Stimulated activated CD4-positive, alpha-beta T cell treated with anti-CD3 and anti-CD28 coated beads, Interleukin-12 subunit alpha, Interleukin-12 subunit beta, amount 100 ng/mL, for 4 hours (primary cell): ENCODE data around the gene ESYT2.
"Not testable (repeated sequence)": the region's sequence is repeated elsewhere in the genome, so short reads cannot be mapped to it uniquely, and the experiment has no call there.

ENCODE experiments used
- DNase-seq: peaks from one replicate; pipeline ENCODE4 v3.0.0-alpha.2; 2020

ESYT2 gene

DNA sequence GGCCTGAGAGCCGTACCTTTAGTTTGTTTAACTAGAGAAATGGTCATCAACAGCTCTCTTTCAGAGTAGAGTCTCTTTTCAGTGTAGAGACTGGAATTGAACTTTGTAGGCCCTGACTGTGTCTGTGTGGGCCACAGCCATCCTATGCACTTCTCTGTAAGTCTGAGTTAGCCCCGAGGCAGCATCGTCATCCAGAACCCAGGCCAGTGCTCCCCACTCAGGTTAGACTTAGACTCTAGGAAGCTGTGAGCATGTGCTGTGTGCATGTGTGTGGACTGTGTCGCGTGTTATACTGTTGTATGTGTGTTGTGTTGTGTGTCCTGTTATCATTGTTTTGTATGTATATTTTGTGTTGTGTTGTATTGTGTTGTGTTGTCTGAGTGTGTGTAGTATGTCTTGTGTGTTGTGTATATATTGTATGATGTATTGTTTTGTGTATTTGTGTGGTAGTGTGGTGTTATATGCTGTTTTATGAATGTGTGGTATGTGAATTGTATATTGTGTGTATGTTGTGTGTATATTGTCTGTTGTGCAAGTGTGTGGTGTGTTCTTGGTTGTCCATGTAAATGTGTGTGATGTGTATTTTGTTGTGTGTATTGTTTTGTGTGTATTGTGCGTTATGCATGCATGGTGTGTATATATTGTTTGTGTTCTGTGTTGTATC is 106.6 kb downstream of the ESYT2 start:
- DNase-seq = no peak

DNA sequence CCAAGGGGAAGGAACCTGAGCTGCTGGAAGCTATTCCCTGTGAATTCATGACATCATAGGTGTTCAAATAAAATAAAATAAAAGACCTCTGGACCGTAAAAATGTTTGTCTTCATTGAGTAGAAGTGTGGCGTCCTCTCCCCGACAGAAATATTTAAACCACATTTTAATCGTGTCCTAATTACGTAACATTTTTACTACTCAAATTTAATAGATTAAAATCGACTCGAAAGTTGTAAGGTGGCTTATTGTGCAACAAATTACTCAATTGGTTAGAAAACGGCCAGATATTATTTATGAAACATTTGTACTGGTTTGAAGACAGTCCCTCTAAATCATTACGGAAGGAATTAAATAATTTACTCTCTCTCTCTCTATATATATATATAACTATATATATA is 109.2 kb downstream of the ESYT2 start:
- DNase-seq = no peak

DNA sequence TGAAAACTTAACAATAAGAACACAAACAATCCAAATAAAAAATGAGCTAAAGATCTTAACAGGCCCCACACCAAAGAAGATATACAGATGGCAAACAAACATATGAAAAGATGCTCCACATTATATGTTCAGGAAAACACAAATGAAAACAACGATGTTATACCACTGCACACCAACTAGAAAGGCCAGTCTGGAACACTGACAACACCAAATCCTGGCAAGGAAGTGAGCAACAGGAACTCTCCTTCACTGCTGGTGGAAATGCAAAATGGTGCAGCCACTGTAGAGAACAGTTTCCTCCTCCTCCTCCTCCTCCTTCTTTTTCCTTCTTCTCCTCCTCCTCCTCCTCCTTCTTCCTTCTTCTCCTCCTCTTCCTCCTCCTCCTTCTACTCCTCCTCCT is 112.5 kb downstream of the ESYT2 start:
- DNase-seq = no peak

DNA sequence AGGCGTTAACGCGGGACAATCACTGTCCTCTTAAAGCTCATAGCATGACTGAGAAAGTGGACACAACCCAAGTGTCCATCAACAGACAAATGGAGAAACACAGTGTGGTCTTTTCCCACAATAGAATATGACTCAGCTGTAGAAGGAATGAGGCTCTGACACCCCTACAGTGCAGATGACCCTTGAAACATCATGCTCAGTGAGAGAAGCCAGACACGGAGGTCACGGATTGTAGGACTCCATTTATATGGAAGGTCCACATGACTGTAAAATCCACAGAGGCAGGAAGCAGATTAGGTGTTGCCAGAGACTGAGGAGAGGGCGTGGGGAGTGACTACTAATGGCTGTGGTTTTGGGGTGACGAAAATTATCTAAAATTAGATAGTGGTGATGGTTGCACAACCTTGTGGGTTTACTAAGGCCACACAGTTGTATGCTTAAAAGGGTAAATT is 118.6 kb downstream of the ESYT2 start:
- no peak for DNase-seq

DNA sequence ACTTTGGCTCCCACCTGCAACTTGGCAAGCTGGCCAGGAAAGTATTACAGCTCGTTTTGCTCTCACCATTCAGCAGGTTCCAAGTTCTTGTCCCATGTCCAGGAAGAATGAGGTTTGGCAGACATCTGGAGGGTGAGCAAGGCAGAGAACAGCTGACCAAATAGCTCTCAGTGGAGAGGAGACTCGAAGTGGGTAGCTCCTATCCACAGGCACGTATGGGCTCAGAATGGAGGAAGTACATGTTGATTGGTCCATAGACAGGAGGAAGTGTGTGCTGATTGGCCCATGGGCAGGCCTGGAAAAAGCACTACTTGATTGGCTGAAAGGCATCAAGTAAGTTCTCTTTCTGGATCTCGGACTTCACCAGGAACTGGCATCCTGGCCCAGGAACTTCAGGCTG is 121.7 kb downstream of the ESYT2 start:
- no peak for DNase-seq

DNA sequence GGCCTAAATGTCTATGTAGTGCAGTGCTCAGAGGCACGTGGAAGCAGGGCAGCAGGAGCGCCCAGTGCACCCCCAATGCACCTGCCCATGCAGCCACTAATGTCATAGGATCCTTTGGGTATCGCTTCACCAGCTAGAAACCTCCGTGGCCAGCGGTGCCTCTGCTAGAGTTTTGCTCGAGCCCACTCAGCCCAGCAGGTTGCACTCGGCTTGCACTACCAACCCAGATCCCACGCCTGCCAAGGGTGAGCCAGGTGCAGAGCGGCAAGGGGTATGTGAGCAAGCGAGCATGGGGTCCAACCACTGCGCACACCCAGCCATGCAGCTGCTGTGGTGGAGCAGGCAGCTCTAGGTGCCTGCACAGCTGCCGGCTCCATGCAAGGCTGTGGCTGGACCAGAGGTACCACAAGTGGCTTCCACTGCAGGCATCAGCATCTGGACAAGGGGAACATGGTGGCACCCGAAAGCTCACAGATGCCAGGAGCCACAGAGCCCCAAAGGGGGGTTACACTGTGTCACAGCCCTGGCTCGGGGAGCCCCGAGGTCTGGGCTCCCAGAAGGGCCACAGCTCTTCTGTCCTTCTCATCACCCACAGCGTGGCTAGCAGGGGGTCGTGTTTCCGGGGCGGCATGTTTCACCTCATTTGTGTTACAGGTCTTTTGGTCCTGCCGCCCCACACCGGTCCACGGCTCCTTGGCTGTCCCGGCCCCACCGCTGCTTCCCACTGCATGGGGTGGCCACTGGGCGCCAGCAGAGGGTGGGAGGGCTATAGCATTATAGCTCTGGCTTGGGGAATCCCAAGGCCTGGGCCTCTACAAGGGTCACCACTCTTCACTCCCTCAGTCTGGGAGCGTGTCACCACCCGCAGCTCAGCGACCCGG is 122.4 kb downstream of the ESYT2 start:
- DNase-seq = no peak

DNA sequence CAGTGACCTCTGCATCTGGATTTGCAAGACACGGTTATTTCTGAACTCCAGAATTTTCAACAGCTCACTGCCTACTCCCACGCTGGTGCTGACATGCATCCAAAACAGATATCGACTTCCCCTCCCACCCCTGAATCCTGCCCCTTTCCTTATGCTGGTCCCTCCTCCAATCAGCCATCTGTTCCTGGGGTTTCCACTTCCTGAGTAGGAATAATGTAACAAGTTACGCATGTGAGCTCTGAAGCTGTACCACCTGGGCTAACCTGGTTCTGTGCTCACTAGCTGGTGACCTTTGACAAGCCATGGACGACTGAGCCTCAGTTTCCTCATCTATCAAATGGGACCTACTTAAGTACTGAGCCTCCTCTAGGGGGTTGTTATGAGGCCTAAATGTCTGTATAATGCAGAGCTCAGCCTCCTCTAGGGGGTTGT is 123.0 kb downstream of the ESYT2 start:
- no peak for DNase-seq

DNA sequence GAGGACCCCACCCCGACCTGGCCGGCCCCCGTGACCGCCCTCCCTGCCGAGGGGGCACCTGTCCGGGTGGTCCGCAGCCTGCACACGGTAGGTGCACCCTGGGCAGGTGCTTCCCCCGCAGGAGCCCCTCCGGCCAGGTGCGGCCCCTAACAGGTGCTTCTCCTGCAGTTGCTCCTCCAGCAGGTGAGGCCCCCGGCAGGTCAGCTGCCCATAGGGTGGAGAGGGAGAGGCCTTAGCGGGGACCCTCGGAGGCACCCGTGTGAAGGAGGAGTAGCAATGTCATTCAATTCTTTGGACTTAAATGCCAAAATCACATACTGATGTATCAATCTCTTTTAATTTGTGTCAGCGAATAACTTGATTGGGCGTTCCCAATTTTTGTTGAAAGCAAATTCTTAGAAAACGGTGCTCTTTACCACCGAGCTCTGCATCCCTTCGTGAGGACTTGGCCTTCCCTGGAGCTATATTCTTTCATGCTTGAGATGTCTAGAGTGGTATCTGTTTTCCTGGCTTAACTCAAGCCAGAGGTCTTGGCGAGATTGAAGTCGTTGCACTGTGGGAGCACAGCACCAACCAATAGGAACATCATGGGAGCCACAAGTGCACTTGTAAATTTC is 124.0 kb downstream of the ESYT2 start:
- no peak for DNase-seq

DNA sequence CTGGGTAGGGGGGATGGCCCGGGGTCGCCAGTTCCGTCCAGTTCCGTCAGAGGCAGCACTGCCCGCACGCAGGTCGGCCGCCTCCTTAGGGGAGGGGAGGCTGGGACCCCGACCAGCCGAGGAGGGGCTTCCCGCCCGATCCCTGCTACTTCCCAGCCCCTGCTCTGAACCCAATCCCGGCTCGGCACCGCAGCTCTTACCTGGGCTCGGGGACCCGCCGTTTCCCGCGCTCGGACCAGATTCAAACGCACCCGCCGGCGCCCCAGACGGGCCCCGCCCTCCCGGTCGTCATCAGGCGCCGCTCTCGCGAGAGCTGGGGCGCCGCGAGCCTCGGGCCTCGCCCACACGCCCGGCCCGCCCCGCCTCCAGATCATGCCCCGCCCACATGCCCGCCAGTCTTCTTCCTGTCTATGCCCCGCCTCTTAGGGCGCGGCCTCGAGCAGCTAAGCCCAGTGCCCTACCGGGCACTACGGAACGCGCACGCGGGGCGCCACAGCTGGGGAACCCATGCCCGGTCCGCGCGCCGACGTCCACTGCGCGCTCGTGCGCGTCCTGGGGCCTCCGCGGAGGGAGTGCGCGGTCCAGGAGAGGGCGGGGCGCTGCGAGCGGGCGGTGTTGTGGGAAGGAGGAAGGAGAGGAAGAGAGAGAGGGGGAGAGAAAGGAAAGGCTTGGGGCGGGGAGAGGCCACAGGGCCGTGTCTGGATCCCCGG is 124.6 kb downstream of the ESYT2 start, which contains the start of gene NCAPG2:
Gene NCAPG2, minus strand, starts transcription at position 281 of the 710 bp plus-strand sequence. CDS start 2,905 bp downstream, outside the sequence.
- DNase-seq = peak; percentile 98

DNA sequence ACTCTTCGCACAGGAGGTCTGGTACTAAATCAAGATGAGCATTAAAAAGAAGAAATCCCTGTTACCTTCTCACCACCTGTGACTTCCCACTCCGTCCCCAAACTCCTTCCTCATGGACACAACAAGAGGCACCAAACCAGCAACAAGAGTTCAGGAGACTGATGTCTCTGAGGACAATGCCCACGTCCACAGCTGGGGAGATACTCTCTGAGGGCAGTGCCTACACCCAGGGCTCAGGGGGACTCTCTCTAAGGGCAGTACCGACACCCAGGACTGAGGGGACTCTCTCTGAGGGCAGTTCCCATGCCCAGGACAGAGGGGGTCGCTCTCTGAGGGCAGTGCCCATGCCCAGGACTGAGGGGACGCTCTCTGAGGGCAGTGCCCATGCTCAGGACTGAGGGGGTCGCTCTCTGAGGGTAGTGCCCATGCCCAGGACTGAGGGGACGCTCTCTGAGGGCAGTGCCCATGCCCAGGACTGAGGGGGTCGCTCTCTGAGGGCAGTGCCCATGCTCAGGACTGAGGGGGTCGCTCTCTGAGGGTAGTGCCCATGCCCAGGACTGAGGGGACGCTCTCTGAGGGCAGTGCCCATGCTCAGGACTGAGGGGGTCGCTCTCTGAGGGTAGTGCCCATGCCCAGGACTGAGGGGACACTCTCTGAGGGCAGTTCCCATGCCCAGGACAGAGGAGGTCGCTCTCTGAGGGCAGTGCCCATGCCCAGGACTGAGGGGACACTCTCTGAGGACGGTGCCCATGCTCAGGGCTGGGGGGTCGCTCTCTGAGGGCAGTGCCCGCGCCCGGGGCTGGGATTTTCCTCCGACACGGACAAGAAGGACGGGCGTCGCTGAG is 125.4 kb downstream of the ESYT2 start:
- not testable (repeated sequence) for DNase-seq

DNA sequence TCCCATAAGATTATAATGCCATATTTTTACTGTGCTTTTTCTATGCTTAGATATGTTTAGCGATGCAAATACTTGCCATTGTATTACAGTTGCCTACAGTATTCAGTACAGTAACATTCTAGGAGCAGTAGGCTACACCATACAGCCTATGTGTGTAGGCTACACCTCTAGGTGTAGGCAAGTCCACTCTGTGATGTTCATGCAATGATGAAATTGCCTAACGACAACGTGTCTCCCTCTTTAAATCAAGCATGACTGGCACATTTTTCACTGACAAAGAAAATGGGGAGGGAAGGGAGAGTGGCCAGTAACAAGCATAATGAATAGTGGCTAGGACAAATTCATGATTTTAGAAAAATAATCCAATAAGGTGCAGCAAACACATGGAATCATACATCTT is 126.4 kb downstream of the ESYT2 start:
- no peak for DNase-seq

DNA sequence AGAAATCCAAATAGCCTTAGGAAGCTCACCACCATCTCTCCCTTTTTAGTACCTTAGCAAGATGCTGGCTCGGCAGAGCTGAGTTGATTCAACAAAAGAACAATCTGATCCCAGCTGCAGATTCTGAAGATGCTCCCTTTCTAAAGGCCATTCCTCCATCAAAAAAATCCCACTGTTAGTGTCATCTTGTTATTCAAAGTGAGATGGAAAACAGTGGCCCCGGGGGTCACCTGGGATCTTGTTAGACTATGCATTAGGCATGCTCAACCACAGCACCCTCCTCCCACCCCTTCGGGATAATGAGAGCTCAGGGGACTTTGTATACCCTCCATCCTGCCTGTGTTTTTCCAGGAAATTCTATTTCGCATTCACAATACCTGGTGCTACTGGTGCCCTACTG is 127.1 kb downstream of the ESYT2 start:
- DNase-seq = no peak

DNA sequence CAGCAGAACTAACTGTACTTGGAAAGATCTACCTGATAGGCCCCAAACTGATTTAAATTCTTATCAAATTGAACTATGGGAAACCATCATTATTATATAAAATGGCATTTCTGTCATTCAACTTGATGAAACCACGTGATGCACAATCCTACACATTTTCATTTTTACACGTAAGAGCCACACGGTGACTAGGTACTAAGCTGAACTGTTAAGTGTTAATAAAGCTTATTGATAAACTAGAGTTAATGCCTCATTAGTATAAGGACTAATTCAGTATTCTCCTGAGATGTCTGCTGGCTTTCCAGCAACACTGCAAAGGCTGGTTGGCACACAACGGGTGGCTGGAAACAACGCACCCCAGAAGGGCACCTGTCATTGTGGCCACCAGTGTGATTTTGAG is 129.3 kb downstream of the ESYT2 start:
- DNase-seq = no peak

DNA sequence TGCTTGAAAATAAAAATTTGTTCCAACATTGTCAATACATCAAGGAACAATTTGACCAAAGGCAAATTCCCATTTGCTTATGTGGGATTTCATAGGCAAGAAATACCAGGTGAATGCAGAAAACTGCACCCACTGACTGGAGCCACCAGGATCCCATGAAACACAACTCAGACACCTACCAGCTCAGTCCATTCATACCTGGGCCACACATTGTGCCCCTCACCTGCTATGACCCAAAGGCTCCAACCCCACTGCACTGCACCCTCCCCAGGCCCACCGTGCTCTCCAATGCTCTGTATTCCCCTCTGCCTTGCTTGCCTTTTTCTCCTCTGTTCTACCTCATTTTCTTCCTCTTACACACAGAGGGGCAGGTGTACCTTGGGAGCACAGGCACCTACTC is 130.0 kb downstream of the ESYT2 start:
- DNase-seq = no peak

DNA sequence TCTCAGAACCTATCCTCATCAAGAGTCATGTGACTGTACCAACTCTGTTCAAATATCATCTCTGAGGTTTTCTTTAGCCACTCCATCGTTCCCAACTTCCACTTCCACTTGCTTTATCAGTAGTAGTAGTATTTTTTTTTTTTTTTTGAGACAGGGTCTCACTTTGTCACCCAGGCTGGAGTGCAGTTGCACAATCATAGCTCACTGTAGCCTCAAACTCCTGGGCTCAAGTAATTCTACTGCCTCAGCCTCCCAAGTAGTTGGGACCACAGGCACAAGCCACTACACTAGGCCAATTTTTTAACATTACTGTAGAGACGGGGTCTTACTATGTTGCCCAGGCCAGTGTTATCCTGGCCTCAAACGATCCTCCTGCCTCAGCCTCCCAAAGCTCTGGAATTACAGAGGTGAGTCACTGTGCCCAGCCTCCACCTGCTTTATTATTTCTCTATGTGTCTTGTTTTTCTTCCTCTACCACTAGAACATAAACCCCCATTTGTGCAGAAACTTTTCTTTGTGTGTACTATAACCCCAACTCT is 130.6 kb downstream of the ESYT2 start:
- DNase-seq = no peak

DNA sequence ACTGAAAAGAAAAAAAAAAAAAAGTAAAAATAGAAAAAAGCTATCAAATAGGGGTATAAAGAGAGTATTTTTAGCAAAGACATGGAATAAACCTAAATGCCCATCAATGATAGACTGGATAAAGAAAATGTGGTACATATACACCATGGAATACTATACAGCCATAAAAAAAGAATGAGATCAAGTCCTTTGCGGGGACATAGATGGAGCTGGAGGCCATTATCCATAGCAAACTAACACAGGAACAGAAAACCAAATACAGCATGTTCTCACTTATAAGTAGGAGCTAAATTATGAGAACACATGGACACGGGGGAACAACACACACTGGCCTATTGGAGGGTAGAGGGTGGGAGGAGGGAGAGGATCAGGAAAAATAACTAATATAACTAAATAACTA is 131.7 kb downstream of the ESYT2 start:
- DNase-seq = not testable (repeated sequence)

DNA sequence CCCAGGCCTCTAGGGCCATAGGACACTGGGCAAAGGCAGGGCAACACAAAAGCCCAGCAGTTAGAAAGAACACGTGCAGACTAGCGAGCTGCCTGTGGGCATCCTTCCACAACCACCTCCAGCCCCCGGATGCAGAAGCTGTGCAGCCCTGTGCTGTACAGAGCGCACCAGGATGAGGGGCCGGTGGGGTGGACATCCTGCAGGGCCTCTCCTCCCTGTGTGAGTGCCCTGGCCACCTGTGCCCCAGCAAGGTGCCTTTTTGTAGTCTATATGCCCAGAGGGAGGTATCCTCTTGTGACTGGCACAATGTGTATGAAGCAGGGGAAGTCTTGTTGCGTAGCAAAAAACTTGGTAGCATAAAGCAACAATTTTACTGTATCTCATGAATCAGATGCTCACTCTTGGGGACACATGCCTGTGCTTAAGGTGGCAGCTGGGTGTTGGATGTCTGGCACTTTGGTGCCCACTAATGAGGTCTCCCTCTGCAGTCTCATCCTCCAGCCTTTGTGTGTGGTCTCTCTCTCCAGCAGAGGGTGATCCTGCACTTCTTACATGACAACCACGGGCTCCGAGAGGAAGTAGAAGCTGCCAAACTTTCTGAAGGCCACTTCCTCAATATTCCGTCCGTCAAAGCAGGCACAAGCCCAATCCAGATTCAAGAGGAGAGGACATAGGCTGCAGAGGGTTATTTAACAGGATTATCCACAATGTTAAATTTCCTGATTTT is 133.4 kb downstream of the ESYT2 start:
- DNase-seq = peak; percentile 15

DNA sequence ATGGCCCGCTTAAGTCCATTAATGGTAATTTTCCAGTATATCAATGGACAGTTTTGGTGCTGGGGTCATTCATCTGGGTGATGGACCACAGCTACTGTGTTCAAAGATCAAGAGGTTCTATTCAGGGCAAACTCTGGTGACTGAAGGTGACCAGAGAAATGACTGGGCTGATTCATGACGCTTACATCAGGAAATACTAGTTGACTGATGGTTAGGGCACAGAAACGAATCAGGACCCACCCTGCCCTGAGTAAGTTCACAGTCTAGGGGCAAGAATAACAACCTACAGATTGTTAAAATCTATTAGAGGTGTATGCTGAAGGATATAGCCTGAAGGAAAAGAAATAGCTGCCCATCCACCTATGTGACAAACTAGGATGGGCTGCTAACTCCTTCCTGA is 134.3 kb downstream of the ESYT2 start:
- DNase-seq = no peak

DNA sequence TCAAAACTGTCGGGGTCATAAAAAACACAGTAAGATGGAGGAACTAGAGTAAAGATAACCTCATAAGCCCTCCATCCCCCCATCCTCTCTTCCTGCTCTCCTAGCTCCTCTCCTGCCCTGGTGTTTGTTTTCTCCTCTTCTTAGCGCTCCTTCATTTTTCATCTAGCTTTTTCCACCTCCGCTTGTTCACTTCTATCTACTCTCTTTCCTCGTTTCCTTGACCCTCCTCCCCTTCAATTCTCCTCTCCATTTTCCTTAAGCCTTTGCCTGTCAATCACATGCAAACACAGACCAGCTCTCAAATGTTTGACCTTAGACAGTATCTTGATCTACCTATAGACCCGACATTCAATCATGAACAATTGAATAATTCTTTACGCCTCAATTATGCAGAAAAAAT is 134.7 kb downstream of the ESYT2 start:
- DNase-seq = no peak

DNA sequence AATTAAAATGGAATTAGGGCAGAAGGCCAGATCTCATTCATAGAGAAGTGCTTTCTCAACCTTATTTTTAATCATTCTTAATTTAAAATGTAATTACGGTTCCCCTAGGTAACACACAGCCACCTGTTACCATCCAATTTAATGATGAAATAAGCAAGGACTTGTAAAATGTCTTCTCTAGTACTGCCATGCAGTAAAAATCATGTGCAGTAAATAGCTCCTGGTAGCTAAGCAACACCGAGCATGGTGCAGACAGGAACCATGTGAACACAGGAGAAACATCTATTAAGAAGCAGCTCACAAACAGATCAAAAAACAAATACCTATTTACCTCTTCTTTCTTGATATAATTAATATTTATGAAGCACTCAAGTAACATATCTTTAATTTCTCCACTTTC is 139.8 kb downstream of the ESYT2 start:
- DNase-seq = no peak

DNA sequence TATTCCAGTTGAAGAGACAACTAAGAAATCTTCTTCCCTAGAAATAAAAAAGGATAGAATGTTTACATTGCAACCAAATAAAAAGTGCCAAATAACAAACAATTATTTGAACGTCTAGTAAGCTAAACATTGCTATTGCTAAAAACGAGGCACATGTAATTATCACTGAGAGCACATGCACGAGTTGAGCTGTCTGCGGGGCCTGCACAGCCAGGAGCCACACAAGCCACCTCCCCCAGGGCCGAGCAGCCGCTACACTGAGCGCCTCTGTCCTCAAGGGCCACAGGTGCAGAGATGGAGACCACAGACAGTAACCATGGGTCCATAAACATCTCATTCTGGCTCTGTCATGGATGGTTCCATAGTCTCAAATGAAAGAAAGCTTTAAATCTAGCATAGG is 141.9 kb downstream of the ESYT2 start:
- DNase-seq = no peak
